RWPE2 (cell line): ENCODE data around the gene RAB36.

Source experiments
- ATAC-seq: fragments of 200-7000 bp; cut with Tn5 transposase; 3 replicates; pipeline ENCODE4 v1.9.1; 2021; ENCODE audit warnings: low read depth
- DNase-seq: peaks from one replicate; pipeline ENCODE4 v3.0.0-alpha.2; 2020; ENCODE audit warnings: low spot score
- H3K27ac ChIP-seq: fragments of 450-650 bp; 2 replicates; pipeline ENCODE4 v1.5.1; 2017; ENCODE audit warnings: mild to moderate bottlenecking; ENCODE audit not compliant: poor library complexity, severe bottlenecking
- H3K27me3 ChIP-seq: fragments of 250-450 bp; sonication (Bioruptor Pico); 2 replicates; pipeline ENCODE4 v1.5.1; 2021; ENCODE audit warnings: mild to moderate bottlenecking, moderate library complexity; ENCODE audit not compliant: insufficient read depth, poor library complexity, severe bottlenecking
- H3K36me3 ChIP-seq: fragments of 250-450 bp; sonication (Bioruptor Pico); 2 replicates; pipeline ENCODE4 v1.5.1; 2020; ENCODE audit warnings: low read depth, mild to moderate bottlenecking, moderate library complexity
- H3K4me1 ChIP-seq: fragments of 250-450 bp; sonication (Bioruptor Pico); 2 replicates; pipeline ENCODE4 v1.5.1; 2021; ENCODE audit warnings: mild to moderate bottlenecking, moderate library complexity; ENCODE audit not compliant: insufficient read depth, poor library complexity, severe bottlenecking
- H3K4me3 ChIP-seq: fragments of 250-450 bp; sonication (Bioruptor Pico); 2 replicates; pipeline ENCODE4 v1.5.1; 2021; ENCODE audit warnings: mild to moderate bottlenecking, moderate library complexity; ENCODE audit not compliant: severe bottlenecking
- H3K9me3 ChIP-seq: fragments of 250-450 bp; sonication (Bioruptor Pico); 2 replicates; pipeline ENCODE4 v1.5.1; 2021; ENCODE audit warnings: mild to moderate bottlenecking, moderate library complexity; ENCODE audit not compliant: severe bottlenecking
- CTCF ChIP-seq: fragments of 450-650 bp; IDR thresholded peaks from one replicate; pipeline ENCODE4 v1.5.1; 2017; ENCODE audit warnings: mild to moderate bottlenecking, moderate library complexity; ENCODE audit not compliant: poor library complexity, severe bottlenecking

RAB36 gene

GRCh38 chr22:23143119-23143518, 2.2 kb upstream of the RAB36 start:
- H3K4me3 ChIP-seq, result no peak overlapping the region
- no peaks in the 10 kb centered on the region for H3K36me3 ChIP-seq
- H3K9me3 ChIP-seq, result peaks cover 4% of the 10 kb centered on the region
- ATAC-seq (no peak), DNase-seq (no peak)
- no peaks in the 10 kb centered on the region for H3K27me3 ChIP-seq
- peaks cover 9% of the 10 kb centered on the region for H3K4me1 ChIP-seq
- H3K27ac ChIP-seq, result no peak overlapping the region
- TF ChIP-seq CTCF, result no peak

- peaks cover 4% of the 10 kb centered on the region for H3K9me3 ChIP-seq
- H3K4me3 ChIP-seq, result peak overlapping the region; percentile 35
- H3K27me3 ChIP-seq, result no peaks in the 10 kb centered on the region
- no peak overlapping the region for H3K27ac ChIP-seq
- peaks cover 4% of the 10 kb centered on the region for H3K4me1 ChIP-seq
- H3K36me3 ChIP-seq, result no peaks in the 10 kb centered on the region
- DNase-seq (no peak), ATAC-seq (no peak)
- TF ChIP-seq CTCF, result no peak
Observed at GRCh38 chr22:23144432-23144831, 845 bp upstream of the RAB36 start.

GRCh38 chr22:23145878-23146470, 697 bp downstream of the RAB36 start:
- Histone ChIP-seq H3K27ac (no peak overlapping the region), H3K9me3 (peaks cover 4% of the 10 kb centered on the region), H3K36me3 (no peaks in the 10 kb centered on the region), H3K4me1 (peaks cover 4% of the 10 kb centered on the region), H3K27me3 (no peaks in the 10 kb centered on the region), H3K4me3 (peak overlapping the region; percentile 35)
- ATAC-seq (no peak), DNase-seq (no peak)
- no peak for TF ChIP-seq CTCF

GRCh38 chr22:23146478-23147205, 1.4 kb downstream of the RAB36 start:
- H3K9me3 ChIP-seq, result peaks cover 4% of the 10 kb centered on the region
- H3K27me3 ChIP-seq, result no peaks in the 10 kb centered on the region
- ATAC-seq (no peak), DNase-seq (no peak)
- peaks cover 4% of the 10 kb centered on the region for H3K4me1 ChIP-seq
- H3K4me3 ChIP-seq, result no peak overlapping the region
- TF ChIP-seq CTCF, result no peak
- no peaks in the 10 kb centered on the region for H3K36me3 ChIP-seq
- H3K27ac ChIP-seq, result no peak overlapping the region
